Endothelial cell of coronary artery (primary cell): Measurements from ENCODE around the gene STIL. TPM values are rescaled to one million over a fixed set of nuclear protein-coding genes. Genes with fewer than 3 reads are reported as not detected.

Experiments used
- total RNA-seq: library from RNA; depleted of rRNA; stranded (reverse); fragments of >200 nt; gene quantifications from 2 replicates; pipeline ENCODE4 v1.2.3, GENCODE V29; 2014

The STIL gene
- 3.9 and 8.5 TPM in 2 replicates for total RNA-seq

GRCh38 chr1:47313915-47314664, at the start of gene STIL:
Gene STIL, minus strand, starts transcription at chr1:47314147. Its CDS starts 3,828 bp downstream, at chr1:47310319.

GRCh38 chr1:47333578-47333921, 19.6 kb upstream of the STIL start, which contains the start of gene CMPK1:
Gene CMPK1, plus strand, starts transcription at chr1:47333790. Its CDS starts 156 bp downstream, at chr1:47333946.

GRCh38 chr1:47232187-47232874, 81.6 kb downstream of the STIL start, which contains the start of gene TAL1:
Gene TAL1, minus strand, starts transcription at chr1:47232225. Its CDS starts 6,337 bp downstream, at chr1:47225888.

Other genes with a start within 250 kb of the STIL start
- not detected in 2 replicates for gene CYP4Z1, start 246.9 kb downstream of the STIL start, total RNA-seq
- not detected in 2 replicates for gene CYP4A22, start 176.7 kb downstream of the STIL start, total RNA-seq
- gene PDZK1IP1, start 124.1 kb downstream of the STIL start, total RNA-seq, result 0.09 TPM in 1 of 2 replicates, not detected in the other
- gene TAL1, start 81.9 kb downstream of the STIL start, total RNA-seq, result 25.4 and 30.3 TPM in 2 replicates
- gene CMPK1, start 19.6 kb upstream of the STIL start, total RNA-seq, result 90.9 and 102 TPM in 2 replicates
- not detected in 2 replicates for gene FOXE3, start 102.1 kb upstream of the STIL start, total RNA-seq
- gene FOXD2, start 123.9 kb upstream of the STIL start, total RNA-seq, result under 0.01 and 0.09 TPM in 2 replicates